Glomerular endothelial cell (primary cell): ENCODE results near the gene GRK6. TPM values are rescaled to one million over a fixed set of nuclear protein-coding genes. Genes with fewer than 3 reads are reported as not detected.

Experiments
- DNase-seq: peaks from one replicate; pipeline ENCODE4 v3.0.0-alpha.2; 2011; ENCODE audit warnings: low read depth, low spot score; ENCODE audit errors: extremely low read depth
- total RNA-seq: library from RNA; depleted of rRNA; stranded (reverse); fragments of >200 nt; gene quantifications from 2 replicates; pipeline ENCODE4 v1.2.3, GENCODE V29; 2015

The GRK6 gene
- total RNA-seq, 1 donor from 2014 or later, result 27.5 TPM

DNA sequence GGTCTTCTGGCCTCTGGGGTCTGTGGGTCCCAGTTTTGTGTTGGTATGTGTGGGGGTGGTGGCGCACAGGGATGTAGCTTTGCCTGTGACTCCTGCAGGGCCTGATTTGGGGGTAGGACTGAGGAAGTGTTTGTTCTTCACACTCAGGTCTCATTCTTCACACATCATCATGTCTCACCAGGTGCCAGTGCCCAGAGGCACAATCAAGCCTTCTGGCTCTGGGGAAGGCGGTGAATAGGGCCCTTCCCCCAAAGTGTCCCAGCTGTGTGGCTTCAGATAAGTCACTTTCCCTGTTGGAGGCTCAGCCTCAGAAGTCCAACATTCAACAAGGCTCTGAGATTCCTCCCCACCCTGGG, 41.8 kb downstream of the GRK6 start:
- no peak for DNase-seq

DNA sequence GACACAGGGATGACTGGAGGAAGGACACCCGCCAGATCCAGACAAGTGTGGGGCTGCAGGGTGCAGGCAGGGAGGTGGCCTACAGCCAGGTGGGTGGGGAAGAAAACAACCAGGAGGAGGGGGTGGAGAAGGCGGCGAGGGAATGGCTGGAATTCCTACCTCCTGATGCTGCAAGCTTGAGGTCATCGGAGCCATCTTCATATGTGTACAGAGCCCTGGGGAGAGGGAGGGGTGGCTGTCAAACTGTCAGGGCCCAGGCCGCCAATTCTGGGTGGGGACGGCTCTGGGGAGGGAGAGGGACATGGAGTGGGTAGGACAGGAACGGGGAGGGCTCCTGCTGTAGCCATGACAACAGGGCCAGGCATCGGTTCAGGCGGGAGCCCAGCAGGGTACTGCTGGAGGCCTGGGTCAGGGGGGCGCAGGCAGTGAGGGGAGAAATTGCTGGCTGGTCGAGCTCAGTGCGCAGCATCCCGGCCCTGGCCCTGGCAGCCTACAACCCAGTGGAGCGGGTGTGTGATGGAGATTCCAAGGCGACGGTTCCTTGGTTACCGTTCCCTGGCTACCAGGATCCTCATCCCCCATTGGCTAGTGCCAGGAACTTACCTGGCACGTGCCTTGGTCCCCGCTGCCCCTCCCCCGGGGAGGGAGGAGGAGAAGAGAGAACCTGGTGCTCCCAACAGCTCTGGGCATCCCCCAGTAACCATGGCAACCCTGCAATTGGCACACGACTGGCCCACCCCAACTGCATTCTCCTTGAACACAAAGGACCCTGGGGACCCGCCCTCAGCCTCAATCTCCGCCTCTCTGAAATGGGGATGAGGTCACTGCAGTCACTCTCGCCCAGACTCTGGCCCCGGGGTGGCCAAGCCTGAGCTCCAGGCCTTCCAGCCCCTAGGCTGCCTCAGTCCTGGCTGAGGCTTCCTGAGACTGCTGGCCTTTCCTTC, 42.5 kb downstream of the GRK6 start:
- no peak for DNase-seq

DNA sequence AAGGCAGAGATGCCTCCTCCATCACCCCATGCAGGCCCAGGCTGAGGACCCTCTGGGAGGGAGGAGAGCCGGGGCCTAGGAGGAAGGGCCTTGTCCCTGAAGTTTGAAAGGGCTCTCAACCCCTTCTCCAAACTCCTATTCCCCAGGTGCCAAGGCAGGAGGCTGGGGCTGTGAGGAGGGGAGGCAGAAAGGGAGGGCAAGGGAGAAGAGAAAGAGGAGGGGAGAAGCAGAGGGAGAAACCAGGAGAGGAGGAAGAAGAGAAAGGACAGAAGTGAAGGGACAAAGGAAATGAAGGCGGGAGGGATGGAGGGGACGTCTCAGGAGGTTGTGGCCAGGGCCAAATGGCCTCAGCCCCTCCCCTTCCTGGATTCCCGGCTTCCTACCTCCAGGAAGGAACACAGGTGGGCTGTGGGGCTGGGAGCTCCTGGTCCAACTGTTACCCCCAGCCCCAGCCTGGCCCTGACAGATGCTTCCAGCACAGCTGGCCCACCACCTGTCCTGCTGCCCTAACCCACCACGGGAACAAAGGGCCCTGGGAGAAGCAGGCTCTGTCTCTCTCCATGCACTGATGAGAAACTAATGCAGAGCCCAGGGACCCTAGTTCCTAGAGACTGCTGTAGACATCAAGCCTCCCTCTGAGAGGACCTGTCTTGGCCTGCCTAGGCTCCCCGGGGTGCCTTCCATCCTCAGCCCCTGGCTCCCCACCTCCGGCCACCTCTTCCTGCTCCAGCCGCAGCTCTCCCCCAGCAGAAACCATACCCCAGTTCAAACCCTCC, 43.5 kb downstream of the GRK6 start:
- DNase-seq, result no peak

DNA sequence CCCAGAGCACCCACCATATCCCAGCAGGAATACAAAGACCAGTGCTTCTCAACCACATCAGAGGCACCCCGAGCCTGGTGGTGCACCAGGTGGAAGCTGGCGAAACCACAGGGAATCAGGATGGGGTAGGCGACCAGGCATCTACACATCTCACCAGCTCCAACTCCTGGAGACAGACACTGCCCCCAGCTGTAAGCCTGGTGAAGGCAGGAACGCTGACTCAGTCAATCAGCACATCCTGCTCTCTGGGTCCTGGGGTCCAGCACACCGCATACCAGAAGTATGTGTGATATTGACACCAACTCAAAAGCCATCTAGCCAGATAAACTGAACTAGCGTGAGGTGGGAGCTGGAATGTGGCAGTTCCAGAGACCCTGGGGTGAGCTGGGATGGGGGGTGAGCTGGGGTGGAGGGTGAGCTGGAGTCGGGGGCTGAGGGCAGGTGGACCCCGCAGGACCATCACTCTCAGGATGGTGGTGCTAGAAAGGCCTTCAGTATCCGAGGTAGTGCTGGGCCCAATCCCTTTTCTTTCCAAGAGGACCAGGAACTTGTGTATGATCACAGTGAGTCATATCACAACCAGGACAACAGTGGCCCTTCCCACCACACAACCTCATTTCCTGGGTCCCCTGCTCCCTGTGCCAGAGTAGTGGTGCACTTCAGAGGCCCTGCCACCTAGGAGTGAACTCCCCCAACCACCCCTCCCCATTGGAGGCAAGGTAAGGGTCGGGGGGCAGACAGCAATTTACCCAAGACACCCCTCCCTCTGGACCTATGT, 44.5 kb downstream of the GRK6 start:
- no peak for DNase-seq

- no peak for DNase-seq
Measured at GRCh38 chr5:177471610-177472356, 45.3 kb downstream of the GRK6 start.

GRCh38 chr5:177472460-177473442, 46.3 kb downstream of the GRK6 start:
- no peak for DNase-seq

- DNase-seq, result no peak
Measured at GRCh38 chr5:177473443-177474001, 47.0 kb downstream of the GRK6 start, which contains the start of gene DBN1. Gene DBN1 (minus strand): TSS chr5:177473634. CDS start chr5:177473521, 113 bp downstream.

DNA sequence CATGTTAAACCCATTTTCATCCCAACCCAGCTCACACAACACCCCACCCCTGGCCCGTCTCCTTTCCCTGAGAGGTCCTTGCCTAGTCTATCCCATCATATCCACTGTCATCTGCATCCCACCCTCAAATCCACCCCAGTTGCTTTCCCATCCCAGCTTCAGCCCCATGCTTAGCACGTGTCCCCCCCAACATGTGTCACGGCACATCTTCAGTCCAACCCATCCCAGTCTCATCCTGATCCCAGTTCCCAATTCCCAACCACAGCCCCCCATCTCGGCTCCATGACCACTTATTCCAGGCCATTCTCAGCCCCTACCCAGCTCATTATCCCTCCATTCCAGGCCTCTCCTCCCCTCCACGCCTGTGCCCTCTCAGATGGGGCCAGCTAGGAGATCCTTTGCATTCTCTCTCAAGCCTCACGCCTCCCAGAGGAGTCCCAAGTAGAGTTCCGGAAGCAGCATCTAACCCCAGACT, 47.6 kb downstream of the GRK6 start:
- DNase-seq, result no peak

GRCh38 chr5:177474846-177475562, 48.5 kb downstream of the GRK6 start:
- DNase-seq, result no peak

DNA sequence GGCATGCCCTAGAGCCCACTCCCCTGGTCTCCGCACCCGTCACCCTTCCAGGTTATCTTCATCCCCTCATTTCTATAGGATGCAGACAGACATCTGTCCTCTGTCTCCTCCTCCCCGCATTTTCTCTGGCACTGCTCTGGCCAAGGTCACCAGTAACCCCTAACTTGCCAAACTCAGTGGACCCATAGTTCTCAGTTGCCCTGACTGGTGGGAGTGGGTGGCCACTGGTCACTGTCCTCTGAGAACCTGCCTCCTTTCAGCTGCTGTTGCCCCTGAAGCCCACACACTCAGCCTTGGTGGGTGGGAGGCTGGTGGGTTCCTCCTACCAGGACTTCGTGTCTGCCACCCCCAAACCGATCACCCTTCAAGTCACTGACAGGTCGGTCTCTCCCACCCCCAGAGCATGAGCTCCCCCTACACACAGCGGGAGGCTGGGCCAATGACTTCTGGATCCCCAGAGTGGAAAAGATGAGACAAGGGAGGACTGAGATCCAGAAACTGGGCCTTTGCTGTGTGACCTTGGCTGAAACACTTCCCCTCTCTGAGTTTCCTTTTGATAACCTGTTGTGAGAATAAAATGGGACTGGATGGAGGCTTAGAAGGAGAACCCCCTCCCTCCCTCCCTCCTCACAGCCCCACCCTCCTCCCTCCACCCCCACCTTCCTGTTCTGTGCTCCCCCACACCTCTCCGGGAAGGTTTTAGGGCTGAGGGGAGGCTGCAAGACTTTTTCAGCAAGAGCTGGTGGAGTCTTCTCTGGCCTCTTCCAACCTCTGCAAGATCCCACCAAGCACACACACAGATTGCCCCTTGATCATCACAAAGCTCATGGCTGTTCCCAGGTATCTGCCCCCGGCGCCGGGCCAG, 49.3 kb downstream of the GRK6 start:
- no peak for DNase-seq

DNA sequence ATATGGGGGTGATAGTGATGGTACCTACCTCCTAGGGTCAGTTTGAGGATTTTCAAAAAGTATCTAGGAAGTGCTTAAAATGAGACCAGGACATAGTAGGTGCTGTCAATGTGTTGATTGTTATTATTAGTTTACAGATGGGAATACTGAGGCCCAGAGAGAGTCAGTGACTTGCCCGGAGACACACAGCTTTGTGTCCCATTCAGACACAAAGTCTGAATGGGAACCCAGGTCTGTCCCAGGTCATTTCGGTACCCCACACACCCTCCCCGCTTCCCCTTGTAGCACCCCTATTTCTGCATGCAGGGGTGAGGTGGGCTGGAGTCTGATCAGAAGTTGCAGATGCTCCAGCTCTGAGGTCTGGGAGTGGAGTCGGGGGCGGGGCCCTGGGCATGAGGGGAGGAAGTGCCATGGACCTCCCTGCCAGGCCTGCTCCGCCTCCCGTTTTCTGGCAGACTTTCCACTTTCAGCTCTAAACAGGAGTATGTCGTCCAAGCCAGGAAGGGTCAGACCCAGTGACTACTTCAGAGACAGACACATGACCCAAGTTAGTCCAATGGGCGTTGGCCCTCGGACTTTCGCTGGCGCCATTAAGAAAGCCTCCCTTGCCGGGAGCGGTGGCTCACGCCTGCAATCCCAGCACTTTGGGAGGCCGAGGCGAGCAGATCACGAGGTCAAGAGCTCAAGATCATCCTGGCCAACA, 50.2 kb downstream of the GRK6 start:
- DNase-seq, result no peak

DNA sequence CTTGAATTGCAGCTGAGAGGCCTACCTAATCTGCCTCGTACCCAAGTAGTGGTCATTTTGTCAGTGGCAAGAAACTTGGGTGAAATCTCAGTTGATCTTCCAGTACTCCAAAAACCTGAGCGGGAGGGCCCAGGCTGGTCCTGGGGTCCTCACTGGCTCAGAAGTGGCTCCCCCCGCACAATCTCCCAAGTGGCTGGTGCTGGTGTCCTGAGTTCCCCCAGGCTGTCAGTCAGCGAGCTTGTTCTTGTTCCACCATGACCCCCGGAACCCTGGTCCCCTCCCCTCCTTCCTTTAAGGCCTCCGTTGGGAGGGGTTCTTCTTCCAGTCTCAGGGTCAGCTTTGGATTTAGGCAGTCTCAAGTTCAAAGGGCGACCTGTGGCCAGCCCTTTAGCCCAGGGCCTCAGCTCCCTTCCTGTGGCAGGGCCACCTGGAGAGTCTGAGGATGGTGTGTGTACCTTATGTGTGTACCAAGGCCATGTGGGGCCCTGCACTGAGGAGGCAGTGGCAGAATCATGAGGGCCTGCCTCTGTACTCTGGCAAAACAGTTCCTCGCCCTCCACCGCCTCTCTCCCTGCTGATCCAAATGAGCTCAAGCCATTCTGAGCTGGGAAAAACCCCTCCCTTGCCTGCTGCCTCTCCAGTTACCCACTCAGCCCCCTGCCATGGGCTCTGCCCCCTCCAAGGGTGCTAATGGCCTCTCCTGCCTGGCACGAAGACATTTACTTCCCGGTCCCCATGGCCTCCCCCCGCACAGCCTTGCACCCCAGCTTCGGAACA, 51.4 kb downstream of the GRK6 start:
- no peak for DNase-seq

GRCh38 chr5:177478711-177479646, 52.5 kb downstream of the GRK6 start:
- DNase-seq, result no peak

- DNase-seq, result no peak
Measured at GRCh38 chr5:177479774-177480173, 53.3 kb downstream of the GRK6 start.

DNA sequence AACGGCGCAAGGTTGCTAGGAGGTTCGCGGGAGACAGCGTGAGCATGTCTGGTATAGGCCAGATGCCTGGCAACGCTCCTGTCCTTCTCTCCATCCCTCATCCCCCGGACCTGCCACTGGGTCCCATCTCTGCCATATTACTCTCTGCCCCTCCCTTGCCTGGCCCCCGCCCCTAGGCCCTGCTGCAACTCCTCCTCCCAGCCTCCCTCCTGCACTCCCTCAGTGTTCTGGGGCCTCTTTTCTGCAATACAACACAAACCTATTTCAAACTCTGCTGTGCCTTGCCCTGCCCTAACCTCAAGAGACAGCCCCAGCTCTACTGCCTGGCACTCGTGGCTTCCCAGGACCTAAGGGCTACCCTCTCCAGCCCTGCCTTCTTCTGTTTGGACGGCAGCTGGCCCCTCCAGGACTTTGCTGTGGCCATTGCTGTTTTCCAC, 55.9 kb downstream of the GRK6 start:
- DNase-seq, result no peak
